Fibroblast of lung (primary cell): Measurements from ENCODE around the gene PLA2G2F. TPM values are rescaled to one million over a fixed set of nuclear protein-coding genes. Genes with fewer than 3 reads are reported as not detected.

Experiments used
- DNase-seq, 2 donors: peaks; one replicate each; pipeline versions ENCODE4 v3.0.0 to v3.0.0-alpha.2; 2010; ENCODE audit warnings: low read depth in 2 of 2
- H2AFZ ChIP-seq: 2 replicates; pipeline ENCODE4 v1.5.1; 2012; ENCODE audit warnings: low read length, control low read depth, inconsistent platforms
- H3K27ac ChIP-seq: 2 replicates; pipeline ENCODE4 v1.5.1; 2011; ENCODE audit warnings: low read length, control low read depth; ENCODE audit not compliant: insufficient read depth
- H3K27me3 ChIP-seq: 2 replicates; pipeline ENCODE4 v1.5.1; 2011; ENCODE audit warnings: mild to moderate bottlenecking, low read length; ENCODE audit not compliant: control insufficient read depth, insufficient read depth
- H3K36me3 ChIP-seq: 2 replicates; pipeline ENCODE4 v1.5.1; 2011; ENCODE audit warnings: low read length; ENCODE audit not compliant: control insufficient read depth, insufficient read depth
- H3K4me1 ChIP-seq: 2 replicates; pipeline ENCODE4 v1.5.1; 2011; ENCODE audit warnings: low read length; ENCODE audit not compliant: control insufficient read depth, insufficient read depth; ENCODE audit errors: extremely low read depth
- H3K4me2 ChIP-seq: 2 replicates; pipeline ENCODE4 v1.5.1; 2011; ENCODE audit warnings: low read length, control low read depth; ENCODE audit not compliant: insufficient read depth; ENCODE audit errors: extremely low read depth
- H3K4me3 ChIP-seq, 4 experiments: fragments of 200-600 bp in 1 of 4; sonication (generic) in 1 of 4; replicated peaks in 1 of 4; 2 replicates each; pipeline ENCODE4 v1.5.1; 2011 to 2016; ENCODE audit warnings: low read length in 4 of 4, low read depth in 3 of 4, mild to moderate bottlenecking in 3 of 4, control low read depth in 2 of 4, inconsistent platforms in 1 of 4, mixed read lengths in 1 of 4; ENCODE audit not compliant: insufficient read depth in 1 of 4; ENCODE audit errors: control extremely low read depth in 1 of 4
- H3K79me2 ChIP-seq: 2 replicates; pipeline ENCODE4 v1.5.1; 2012; ENCODE audit warnings: mild to moderate bottlenecking, low read length, inconsistent platforms; ENCODE audit not compliant: control insufficient read depth, insufficient read depth
- H3K9ac ChIP-seq: 2 replicates; pipeline ENCODE4 v1.5.1; 2011; ENCODE audit warnings: mild to moderate bottlenecking, low read length, control low read depth; ENCODE audit not compliant: insufficient read depth
- H3K9me3 ChIP-seq: 2 replicates; pipeline ENCODE4 v1.5.1; 2012; ENCODE audit warnings: low read depth, low read length; ENCODE audit not compliant: control insufficient read depth, insufficient read depth
- H4K20me1 ChIP-seq: 2 replicates; pipeline ENCODE4 v1.5.1; 2011; ENCODE audit warnings: low read length; ENCODE audit not compliant: control insufficient read depth, insufficient read depth; ENCODE audit errors: extremely low read depth
- CTCF ChIP-seq, 2 donors: IDR thresholded peaks in 1 of 2; conservative IDR thresholded peaks in 1 of 2; 1 replicate in 1 of 2; 2 replicates in 1 of 2; pipeline ENCODE4 v1.5.1; 2011 to 2012; ENCODE audit warnings: low read length in 2 of 2, control low read depth in 1 of 2, inconsistent platforms in 1 of 2, low read depth in 1 of 2, mild to moderate bottlenecking in 1 of 2
- EZH2 ChIP-seq: IDR thresholded peaks from 2 replicates; pipeline ENCODE4 v1.5.1; 2012; ENCODE audit warnings: low read length, control low read depth, mild to moderate bottlenecking; ENCODE audit errors: missing control alignments
- polyA plus RNA-seq, 2 donors: library from polyadenylated mRNA; depleted of rRNA in 1 of 2; stranded (reverse) in 1 of 2; unstranded in 1 of 2; fragments of >200 nt; gene quantifications; 2 replicates each; pipeline ENCODE4 v1.2.1, GENCODE V29; 2011 to 2012; ENCODE audit warnings: missing spikeins in 1 of 2
- total RNA-seq: library from RNA; depleted of rRNA; stranded (reverse); fragments of >200 nt; gene quantifications from 2 replicates; pipeline ENCODE4 v1.2.1, GENCODE V29; 2014

Gene PLA2G2F
- total and polyA plus RNA-seq, 2 donors (not counting 1 experiment from before 2014, with no cell fraction given): not detected

GRCh38 chr1:20160034-20160433 lies 20.9 kb downstream of the PLA2G2F start:
- H3K9me3 ChIP-seq: no peaks in the 10 kb centered on the region
- no peaks in the 10 kb centered on the region for H3K4me1 ChIP-seq
- no peak overlapping the region for H3K4me3 ChIP-seq
- no peak overlapping the region for H3K4me2 ChIP-seq
- no peak overlapping the region for H2AFZ ChIP-seq
- peak; percentile 12 to 25 for DNase-seq
- H3K27me3 ChIP-seq: no peaks in the 10 kb centered on the region
- no peak overlapping the region for H3K9ac ChIP-seq
- no peaks in the 10 kb centered on the region for H3K79me2 ChIP-seq
- H3K27ac ChIP-seq: no peak overlapping the region
- no peaks in the 10 kb centered on the region for H3K36me3 ChIP-seq
- TF ChIP-seq CTCF (conservative IDR thresholded peaks at IDR 0.05 in 1 of 2, IDR thresholded peaks at IDR 0.05 in 1 of 2; ENCODE audit: low read depth in 1 of 2, low read length in 2 of 2): no peak
- no peak for TF ChIP-seq EZH2
- no peaks in the 10 kb centered on the region for H4K20me1 ChIP-seq

- H3K27me3 ChIP-seq: peaks cover 8% of the 10 kb centered on the region
- no peak overlapping the region for H2AFZ ChIP-seq
- H4K20me1 ChIP-seq: no peaks in the 10 kb centered on the region
- no peaks in the 10 kb centered on the region for H3K9me3 ChIP-seq
- H3K4me2 ChIP-seq: no peak overlapping the region
- no peak overlapping the region for H3K27ac ChIP-seq
- H3K4me3 ChIP-seq: no peak overlapping the region
- H3K4me1 ChIP-seq: no peaks in the 10 kb centered on the region
- no peaks in the 10 kb centered on the region for H3K79me2 ChIP-seq
- H3K9ac ChIP-seq: no peak overlapping the region
- TF ChIP-seq CTCF (conservative IDR thresholded peaks at IDR 0.05 in 1 of 2, IDR thresholded peaks at IDR 0.05 in 1 of 2; ENCODE audit: low read depth in 1 of 2, low read length in 2 of 2) (peak in 1 of 2 donors; percentile 30), EZH2 (no peak)
- DNase-seq: peak in 1 of 2 donors; percentile 24
- H3K36me3 ChIP-seq: no peaks in the 10 kb centered on the region
These were observed 25.6 kb downstream of the PLA2G2F start for GRCh38 chr1:20164694-20165202.

- no peaks in the 10 kb centered on the region for H3K9me3 ChIP-seq
- peak in 1 of 2 donors; percentile 18 for DNase-seq
- H3K4me1 ChIP-seq: no peaks in the 10 kb centered on the region
- no peaks in the 10 kb centered on the region for H4K20me1 ChIP-seq
- peaks cover 9% of the 10 kb centered on the region for H3K27me3 ChIP-seq
- H3K36me3 ChIP-seq: no peaks in the 10 kb centered on the region
- no peak overlapping the region for H3K27ac ChIP-seq
- no peak overlapping the region for H2AFZ ChIP-seq
- H3K9ac ChIP-seq: no peak overlapping the region
- no peaks in the 10 kb centered on the region for H3K79me2 ChIP-seq
- H3K4me2 ChIP-seq: no peak overlapping the region
- no peak overlapping the region for H3K4me3 ChIP-seq
- TF ChIP-seq CTCF (conservative IDR thresholded peaks at IDR 0.05 in 1 of 2, IDR thresholded peaks at IDR 0.05 in 1 of 2; ENCODE audit: low read depth in 1 of 2, low read length in 2 of 2) (peak; percentile 7 to 38), EZH2 (no peak)
These were observed 26.4 kb downstream of the PLA2G2F start for GRCh38 chr1:20165522-20165951.
